HG03139 (cell line): ENCODE data around the gene TMEM176A.
"Not testable (repeated sequence)": the region's sequence is repeated elsewhere in the genome, so short reads cannot be mapped to it uniquely, and the experiment has no call there.

Experiments used
- ATAC-seq: cut with Tn5 transposase; IDR thresholded peaks from one replicate; pipeline ENCODE4 v1.9.1; 2021; ENCODE audit not compliant: unreplicated experiment

The TMEM176A gene, protein sequence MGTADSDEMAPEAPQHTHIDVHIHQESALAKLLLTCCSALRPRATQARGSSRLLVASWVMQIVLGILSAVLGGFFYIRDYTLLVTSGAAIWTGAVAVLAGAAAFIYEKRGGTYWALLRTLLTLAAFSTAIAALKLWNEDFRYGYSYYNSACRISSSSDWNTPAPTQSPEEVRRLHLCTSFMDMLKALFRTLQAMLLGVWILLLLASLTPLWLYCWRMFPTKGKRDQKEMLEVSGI

DNA sequence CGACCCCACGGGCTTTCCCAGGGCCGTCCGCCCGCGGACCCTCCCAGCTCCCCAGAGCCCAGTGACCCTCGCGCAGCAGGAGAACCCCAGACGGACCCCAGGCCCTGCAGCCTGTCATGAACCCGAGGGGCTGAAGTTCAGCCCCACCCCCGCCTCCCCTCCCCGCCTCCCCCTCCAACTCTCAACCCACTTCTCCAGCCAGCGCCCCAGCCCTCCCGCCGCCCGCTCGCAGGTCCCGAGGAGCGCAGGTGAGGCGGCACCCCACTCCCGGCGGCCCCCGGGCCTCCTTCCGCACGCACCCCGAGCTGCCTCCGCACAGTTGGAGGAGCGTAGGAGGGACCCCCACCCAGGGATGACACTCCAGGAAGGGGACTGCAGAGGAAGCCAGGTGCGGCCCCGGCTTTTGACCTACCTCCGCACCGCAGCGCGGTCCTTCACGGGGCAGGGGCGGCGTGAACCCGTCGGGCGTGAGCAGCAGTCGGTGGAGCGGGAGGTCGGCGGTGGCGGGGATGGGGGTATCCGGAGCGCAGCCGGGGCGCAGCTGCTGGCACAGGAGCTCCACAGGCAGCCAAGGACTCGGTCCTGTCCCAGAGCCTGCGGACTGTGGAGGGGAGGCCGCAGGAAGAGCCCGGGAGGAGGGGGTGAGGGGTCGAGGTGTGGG, at the start of gene TMEM176A:
TSS of gene TMEM176A (plus strand) at position 189 of the 661 bp plus-strand sequence. CDS start 782 bp downstream, outside the sequence.
- no peak for ATAC-seq

GRCh38 chr7:150751702-150752101, 48.9 kb upstream of the TMEM176A start:
- ATAC-seq = no peak

GRCh38 chr7:150753239-150753638, 47.3 kb upstream of the TMEM176A start:
- no peak for ATAC-seq

GRCh38 chr7:150753826-150754603, 46.6 kb upstream of the TMEM176A start:
- no peak for ATAC-seq

GRCh38 chr7:150754951-150755350, 45.6 kb upstream of the TMEM176A start:
- no peak for ATAC-seq

DNA sequence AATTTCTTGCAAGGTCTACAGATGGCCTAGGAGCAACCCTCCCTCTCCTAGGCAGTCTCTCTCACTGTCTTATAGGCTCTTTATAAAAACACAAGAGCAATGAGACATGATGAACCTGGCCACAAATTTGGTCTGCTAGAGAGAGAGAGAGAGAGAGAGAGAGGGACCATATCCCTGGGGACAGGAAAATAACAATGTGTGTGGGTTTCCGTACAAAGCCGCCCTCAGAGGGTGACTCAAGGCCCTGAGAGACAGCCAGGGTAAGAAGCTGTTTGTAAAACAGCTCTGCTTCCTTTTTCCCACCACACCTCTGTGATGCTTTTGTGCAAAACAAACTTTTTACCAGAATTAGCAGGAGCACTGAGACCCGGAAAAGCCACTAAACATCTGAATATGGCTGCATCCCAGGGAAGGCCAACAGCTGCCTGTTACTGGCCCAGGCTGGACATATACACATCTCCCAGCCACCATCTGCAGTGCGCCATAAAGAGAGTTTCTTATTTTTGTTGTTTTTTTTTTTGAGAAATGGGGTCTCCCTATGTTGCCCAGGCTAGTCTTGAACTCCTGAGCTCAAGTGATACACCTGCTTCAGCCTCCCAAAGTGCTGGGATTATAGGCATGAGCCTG, 45.0 kb upstream of the TMEM176A start:
- ATAC-seq = peak; percentile 50

DNA sequence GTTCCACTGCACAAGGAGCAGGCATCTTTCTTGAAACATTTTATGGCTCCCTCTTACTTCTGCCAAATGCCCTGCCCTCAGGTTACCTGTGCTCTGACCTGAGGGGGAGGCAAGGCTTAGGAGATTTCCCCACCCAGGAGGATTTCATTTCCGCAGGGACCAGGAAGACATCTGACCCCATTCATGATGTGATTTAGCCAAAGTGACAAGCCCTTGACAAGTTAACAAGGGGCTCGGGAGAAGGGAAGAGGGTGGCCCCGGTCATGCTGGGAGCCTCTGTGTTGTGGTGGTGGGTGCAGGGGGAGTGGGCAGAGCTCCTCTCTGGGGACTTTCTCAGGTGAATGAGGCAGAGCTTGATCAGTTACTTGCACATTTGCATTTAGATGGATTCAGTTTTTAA, 44.4 kb upstream of the TMEM176A start:
- ATAC-seq = no peak

GRCh38 chr7:150756858-150757257, 43.7 kb upstream of the TMEM176A start:
- no peak for ATAC-seq

DNA sequence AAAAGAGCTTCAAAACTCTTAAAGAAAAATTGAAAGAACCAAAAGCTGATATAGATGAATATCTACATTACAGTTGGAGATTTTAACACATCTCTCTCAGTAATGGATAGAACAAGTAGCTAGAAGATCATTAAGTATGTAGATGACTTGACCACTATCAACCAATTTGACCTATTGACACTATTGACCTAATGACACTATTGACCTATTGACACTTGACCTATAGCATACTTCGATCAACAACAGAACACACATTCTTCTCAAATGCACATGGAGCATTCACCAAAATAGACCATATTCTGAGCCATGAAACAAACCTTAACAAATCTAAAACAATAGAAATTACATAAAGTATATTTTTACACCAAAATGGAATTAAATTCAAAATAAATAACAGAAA, 41.1 kb upstream of the TMEM176A start:
- no peak for ATAC-seq

DNA sequence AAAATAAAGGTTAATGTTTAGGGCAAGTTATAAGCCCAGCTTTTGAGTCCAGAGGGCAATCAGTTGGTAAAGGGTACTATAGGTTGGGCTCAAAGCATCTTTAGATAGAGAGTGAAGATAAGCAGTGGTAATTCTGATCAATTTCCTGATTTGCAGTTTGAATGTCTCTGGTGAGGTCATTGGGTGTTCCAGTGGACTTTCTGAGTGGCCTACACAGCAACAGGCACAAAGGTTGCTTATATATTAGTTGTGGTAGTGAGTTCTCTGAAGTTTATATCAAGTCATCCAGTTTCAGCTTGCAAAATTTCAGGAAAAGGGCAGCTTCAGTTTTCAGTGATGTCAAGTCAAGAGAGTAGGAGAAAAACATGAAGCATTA, 34.2 kb upstream of the TMEM176A start:
- ATAC-seq = no peak

GRCh38 chr7:150769768-150770167, 30.8 kb upstream of the TMEM176A start:
- ATAC-seq = no peak

- ATAC-seq = not testable (repeated sequence)
These were observed 26.4 kb upstream of the TMEM176A start for GRCh38 chr7:150774131-150774530.

GRCh38 chr7:150778014-150778737, 22.4 kb upstream of the TMEM176A start:
- no peak for ATAC-seq

DNA sequence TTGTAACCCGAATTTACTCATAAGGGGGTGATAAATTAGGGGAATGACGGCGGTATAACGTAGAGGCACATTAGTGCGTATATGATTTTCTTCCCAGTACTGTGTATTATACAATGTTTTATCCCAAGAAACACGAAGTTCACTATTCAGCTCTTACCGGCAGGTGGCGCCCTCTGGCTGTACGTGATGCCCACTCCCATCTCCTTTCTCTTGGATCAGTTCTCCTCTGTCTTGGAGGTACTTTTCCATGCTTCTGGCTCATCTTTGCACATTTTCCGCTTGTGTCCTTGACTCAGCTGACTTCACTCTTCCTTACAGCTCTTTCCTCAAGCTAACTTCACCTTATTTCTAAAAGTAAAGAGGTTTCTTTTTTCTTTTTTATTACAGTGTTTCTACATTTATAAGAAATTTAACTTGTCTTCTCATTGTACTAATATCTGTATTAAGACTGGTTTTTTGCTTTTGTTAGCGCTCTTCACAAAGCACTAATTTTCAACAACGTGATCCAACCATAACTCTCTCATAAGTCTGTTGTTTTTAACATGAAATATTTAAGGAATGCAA, 21.7 kb upstream of the TMEM176A start:
- no peak for ATAC-seq

DNA sequence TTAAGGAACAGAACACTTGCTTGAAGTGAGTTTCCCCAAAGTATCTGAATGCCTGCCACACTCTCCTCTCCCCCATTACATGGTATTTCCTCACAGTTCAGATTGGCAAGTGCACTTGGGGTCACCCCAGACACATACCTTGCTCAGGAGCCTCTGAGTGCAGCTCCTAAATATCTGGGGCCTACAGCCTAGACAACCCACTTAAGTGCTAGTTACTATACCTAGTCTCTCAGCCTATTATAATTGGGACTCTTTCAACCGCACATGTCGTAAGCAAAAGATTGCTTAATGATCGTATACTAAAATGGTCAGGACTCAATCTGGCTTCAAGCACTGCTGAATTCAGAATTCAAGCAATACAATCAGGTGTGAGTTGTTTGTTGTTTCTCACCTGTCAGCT, 20.3 kb upstream of the TMEM176A start:
- no peak for ATAC-seq

GRCh38 chr7:150781103-150781502, 19.5 kb upstream of the TMEM176A start:
- no peak for ATAC-seq

- ATAC-seq = no peak
These were observed 18.6 kb upstream of the TMEM176A start for GRCh38 chr7:150781961-150782360.

DNA sequence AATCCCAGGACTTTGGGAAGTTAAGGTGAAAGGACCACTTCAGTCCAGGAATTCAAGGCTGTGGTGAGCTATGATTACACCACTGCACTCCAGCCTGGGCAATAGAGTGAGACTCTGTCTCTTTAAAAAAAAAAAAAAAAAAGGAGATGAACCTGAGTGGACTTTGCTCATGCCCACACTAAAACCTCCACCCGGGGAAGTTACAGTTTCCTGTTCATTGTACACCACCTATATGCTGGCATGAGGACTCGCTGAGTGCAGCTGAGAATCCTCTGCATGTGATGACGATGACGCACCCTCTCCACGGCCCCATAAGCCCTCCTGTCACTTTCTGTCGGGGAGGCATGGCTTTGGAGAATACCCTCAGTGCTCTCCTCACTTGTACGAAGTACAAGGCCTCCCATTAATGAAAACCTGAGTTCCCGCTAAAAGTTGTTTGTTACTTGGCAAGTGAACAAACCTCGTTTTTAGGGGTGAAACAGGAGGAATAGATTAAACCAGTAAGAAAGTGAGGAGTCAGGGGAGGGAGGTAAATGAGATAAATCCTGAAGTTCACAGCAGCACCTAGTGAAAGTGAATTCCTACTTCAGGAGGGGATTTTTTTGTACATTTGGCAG, 16.3 kb upstream of the TMEM176A start:
- no peak for ATAC-seq

DNA sequence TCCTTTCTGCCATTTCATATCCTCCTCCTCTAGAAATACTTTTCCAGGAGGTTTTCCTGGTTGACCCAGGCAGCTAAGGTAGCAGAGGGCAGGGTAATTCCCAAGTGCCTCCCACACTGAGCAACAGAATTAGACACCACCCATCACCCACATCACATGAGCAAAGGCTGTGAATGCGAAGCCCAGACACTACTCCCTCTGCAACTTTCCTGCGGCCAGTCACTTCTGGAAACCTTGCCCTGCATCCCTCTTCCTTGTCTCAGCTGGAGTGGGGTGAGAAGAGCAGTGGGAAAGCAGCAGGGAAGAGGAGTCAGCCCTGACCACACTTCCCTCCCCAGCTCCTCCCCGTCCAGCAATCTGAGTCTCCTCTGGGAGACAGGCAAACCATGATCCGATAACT, 15.6 kb upstream of the TMEM176A start:
- no peak for ATAC-seq
